ENCODE results near the gene TTLL12.

The TTLL12 gene

DNA sequence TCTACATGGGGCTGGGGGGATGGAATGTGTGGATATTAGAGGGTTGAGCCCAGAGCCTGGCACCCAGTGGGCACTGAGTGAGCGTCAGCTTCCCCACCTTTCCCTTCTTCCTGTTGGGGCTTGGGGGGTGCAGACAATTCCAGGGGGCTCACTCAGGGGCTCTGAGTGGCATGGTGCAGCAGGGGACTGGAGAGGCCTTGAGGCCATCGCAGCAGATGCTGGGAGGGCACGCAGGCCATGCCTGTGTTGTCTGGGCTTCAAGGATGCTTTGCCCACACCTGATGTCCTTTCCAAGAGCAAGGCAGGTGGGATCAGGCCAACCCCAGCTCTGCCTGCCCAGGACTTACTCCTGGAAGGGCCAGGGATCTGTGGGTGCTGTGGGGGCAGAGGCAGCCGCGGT lies 11.2 kb upstream of the TTLL12 start:
- DNase-seq: no peak

GRCh38 chr22:43197271-43197941 lies 10.5 kb upstream of the TTLL12 start:
- no peak for DNase-seq

DNA sequence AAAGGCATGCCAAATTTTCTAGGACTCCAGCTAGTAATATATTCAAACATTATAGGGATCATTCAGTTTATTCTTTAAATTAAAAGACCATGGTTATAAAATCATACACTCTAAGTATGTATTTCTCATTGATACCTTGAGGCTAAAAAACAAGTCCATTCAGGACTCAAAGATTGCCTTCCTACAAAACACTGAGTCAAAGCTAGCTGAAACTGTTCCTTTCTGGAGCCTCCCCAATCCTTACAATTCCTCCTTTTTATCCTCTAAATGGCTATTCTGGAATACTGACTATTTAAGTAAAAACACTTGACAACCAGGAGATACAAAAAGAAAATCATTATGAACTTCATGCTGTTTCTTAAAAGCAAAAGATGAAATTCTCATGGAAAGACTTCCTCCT lies 4.9 kb upstream of the TTLL12 start:
- DNase-seq: no peak

DNA sequence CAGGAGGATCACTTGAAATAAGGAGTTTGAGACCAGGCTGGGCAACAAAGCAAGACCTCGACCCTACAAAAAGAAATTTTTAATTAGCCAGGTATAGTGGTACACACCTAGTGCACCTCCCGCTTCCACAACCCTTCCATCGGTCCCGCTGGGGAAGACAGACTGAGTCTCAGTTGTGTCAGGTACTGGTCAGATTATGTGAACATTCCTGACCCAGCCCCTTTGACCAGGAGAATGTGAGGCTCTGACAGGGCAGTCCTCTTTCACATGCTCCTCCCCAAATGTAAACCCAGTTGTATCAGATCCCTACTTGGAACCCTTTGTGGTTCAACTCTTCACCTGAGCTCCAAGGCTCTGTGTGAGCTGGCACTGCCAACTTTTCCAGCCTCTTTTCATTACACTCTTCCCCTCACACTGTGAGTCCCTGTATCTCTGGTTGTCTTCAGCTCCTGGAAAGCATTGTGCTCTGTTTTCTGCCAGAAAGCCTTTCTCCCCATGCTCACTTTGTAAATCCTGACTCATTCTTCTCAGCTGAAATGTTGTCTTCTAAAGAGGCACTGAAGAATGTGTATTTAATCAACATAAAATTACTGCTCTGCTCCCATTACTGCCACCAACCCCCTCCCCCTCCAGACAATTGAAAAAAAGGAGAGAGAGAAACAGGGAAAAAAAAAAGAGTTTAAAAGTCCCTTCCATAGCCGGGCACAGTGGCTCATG lies 2.1 kb upstream of the TTLL12 start:
- DNase-seq: no peak

DNA sequence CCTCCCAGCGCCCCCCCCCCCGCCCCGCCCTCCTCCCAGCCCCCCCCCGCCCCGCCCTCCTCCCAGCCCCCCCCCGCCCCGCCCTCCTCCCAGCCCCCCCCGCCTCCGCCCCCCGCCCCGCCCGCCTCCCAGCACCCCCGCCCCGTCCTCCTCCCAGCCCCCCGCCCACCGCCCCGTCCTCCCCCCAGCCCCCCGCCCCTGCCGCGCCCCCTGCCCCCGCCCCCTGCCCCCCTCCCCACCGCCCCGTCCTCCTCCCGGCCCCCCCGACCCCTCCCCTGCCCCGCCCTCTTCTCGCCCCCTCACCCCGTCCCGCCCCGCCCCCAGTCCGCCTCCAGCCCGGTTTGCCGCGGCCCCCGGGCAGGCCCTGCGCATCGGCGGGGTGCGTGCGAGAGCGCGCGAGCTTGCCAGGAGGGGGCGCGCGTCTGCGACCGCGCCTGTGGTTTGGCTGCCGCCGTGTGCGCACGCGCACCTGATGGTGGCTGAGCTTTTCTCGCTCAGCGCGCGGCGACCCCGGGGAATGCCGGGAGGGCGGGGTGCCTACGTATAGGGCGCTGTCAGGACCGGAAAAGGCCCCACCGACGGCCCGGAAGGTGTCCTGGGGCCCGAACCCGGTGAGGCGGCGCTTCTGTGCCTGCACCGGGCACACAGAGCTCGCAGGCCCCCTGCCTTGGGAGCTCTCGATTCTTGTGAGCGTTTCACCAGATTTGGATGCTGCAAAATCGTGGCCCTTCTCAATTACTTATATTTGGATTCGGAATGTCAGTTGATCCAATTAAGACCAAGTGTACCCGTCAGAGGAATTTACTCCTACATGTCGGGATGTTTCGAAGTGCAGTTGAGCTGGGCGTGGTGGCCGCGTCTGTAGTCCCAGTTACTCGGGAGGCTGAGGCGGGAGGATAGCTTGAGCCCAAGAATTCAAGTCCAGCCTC lies 501 bp upstream of the TTLL12 start:
- peak; percentile 98 for DNase-seq

DNA sequence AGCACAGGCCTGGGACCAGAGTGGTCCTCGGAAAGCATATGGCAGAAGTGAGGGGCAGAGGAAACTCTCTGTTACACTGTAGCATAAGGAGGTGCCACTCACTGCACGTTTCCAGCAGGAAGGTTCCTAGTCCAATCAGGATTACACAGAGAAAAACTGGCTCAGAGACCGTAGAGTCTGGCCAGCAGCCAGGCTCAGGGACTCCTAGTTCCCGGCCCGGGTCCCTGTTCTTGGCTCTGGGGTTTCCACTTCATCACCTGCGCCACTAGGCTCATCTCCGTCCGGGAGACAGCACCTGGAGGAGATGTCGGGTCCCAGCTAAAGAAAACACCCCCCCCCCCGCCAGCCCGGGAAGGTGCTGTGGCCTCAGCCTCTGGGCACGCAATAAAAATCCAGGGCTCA lies 1.1 kb downstream of the TTLL12 start:
- DNase-seq: no peak

- no peak for DNase-seq
Measured at GRCh38 chr22:43183496-43184277, 3.2 kb downstream of the TTLL12 start.

- DNase-seq: no peak
Measured at GRCh38 chr22:43182726-43183125, 4.2 kb downstream of the TTLL12 start.

DNA sequence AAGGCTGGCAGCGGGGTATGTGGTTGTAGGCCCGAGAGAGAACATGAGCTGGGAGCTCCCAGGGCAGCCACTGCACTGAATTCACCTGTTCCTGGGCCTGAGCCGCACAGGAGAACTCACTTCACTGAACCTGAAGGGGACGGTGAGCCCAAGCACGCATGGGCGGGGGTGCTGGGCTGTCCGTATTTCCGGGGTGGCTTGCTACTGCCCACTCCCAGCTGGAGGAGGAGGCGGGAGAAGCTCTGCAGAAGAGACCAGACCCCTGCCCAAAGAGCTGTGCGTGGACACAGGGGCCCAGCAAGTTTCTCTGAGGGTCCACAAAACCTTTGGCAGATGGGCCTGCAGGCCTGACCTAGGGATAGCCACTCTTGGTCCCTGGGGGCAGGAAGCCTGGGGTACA lies 4.8 kb downstream of the TTLL12 start:
- DNase-seq: no peak

GRCh38 chr22:43181321-43182076 lies 5.4 kb downstream of the TTLL12 start:
- no peak for DNase-seq

GRCh38 chr22:43180670-43181069 lies 6.3 kb downstream of the TTLL12 start:
- no peak for DNase-seq

GRCh38 chr22:43179911-43180195 lies 7.1 kb downstream of the TTLL12 start:
- DNase-seq: no peak

- no peak for DNase-seq
Measured at GRCh38 chr22:43179146-43179910, 7.6 kb downstream of the TTLL12 start.

DNA sequence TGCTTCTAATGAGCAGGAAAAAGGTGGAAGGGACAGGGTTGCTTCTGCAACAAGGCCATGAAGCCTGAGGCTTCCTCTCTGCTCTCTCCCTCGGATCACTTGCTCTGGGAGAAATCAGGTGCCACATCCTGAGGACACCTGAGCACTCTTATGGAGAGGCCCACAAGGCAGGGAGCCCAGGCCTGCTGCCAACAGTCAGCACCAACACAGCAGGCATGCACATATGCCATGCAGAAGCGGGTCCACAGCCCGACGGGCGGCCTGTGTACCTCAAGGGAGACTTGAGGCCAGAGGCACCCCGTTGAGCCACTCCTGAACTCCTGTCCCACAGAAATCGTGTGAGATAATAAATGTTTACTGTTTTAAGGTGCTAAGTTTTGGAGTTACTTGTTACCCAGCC lies 9.5 kb downstream of the TTLL12 start:
- DNase-seq: no peak

DNA sequence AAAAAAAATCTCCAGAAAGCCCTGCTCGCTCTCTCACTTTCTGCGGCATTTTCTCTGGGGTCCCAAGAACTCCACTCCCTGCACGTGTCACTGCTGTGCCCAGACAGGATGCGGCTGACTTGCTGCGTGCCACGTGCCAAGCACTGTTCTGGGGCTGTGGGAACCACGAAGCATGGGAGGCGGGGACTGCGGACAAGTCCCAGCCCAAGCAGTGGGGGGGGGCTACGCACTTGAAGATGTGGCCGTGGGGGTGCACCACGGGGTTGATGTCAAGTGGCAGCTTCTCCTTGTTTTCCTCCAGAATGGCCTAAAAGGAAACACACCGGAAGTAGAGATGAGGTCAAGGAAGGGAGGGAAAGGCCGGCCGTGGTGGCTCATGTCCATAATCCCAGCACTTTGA lies 10.8 kb downstream of the TTLL12 start:
- no peak for DNase-seq

- DNase-seq: no peak
Measured at GRCh38 chr22:43174941-43175531, 11.9 kb downstream of the TTLL12 start.

DNA sequence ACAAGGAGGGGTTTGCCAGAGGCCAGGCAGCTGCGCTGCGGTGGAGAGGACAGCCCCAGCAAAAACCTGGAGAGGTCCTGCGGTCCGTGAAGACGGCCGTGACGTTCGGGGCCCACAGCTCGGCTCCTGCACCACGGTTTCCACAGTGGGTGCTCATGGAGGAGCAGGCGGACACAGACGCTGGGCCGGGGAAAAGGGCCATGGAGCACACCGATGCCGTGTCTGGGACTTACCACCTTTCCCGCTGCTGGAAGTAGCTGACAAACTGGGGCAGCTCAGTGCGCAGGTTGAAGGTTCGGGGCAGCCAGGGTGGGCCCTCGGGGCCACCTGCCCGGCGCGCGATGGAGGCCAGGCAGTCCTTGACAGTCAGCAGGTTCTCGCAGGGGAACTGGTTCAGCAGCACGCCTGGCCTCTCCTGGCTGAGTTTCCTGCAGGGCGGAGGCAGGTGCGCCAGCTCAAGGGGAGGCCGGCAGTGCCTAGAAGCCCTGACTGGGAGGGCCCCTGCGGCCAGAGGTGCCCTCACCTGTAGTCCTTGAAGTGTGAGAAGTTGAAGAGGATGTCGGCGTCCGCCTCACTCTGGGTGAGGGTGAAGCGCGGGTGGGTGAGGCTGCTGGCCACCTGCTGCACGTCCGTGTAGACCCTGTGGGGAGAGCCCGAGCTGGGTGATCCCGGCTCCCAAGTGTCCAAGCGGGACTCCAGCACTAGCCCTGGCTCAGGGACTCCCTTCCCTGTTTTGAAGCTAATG lies 12.8 kb downstream of the TTLL12 start:
- no peak for DNase-seq

DNA sequence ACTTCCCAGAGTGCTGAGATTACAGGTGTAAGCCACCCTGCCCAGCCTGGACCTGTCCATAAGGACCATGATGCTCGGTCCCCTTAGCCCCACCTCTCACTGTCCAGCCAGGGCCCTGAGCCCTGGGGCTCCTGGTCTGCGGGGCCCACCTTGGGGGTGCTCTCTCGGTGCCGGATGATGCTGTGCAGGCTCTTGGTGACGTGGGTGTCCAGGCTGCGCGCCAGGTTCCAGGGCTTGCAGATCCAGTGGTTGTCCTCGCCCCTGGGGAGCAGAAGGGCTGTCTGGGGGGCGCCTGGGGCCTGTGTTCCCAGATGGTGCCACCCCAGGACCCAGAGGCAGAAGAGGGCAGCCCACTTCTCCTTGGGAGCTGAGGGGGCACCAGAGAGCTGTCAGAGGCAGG lies 13.4 kb downstream of the TTLL12 start:
- DNase-seq: no peak

- DNase-seq: no peak
Measured at GRCh38 chr22:43172191-43172590, 14.7 kb downstream of the TTLL12 start.

DNA sequence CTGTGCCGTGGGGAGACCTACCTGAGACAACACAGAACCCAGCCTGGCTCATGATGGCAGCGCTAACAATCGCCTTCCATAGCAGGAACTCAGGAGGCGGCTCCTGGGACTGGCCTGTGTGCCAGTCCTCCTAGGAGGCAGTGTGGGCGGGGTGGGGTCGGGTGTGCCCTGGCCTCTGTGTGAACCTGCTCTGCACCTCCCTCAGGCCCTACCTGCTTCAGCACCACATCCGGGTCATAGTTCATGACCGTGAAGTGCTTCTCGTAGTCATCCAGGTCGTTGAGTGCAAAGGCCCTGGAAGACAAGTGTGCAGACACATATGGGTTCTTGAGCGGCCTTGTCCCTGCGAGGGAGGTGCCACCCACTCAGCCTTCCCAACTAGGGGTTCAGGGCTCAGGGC lies 15.3 kb downstream of the TTLL12 start:
- no peak for DNase-seq

All from activated CD4-positive, CD25-positive, alpha-beta regulatory T cell treated with anti-CD3 and anti-CD28 coated beads, Interleukin-2, amount 50 U/mL, for 72 hours (primary cell).